HCT116 (cell line): Measurements from ENCODE around the gene RADIL. TPM values are rescaled to one million over a fixed set of nuclear protein-coding genes. Genes with fewer than 3 reads are reported as not detected.

ENCODE experiments used
- ATAC-seq: fragments of 200-7000 bp; cut with Tn5 transposase; 2 replicates; pipeline ENCODE4 v1.9.1; 2020; ENCODE audit warnings: mild to moderate bottlenecking, moderate library complexity
- BruUV-seq: library from RNA; stranded (reverse); fragments of 400-500 nt; replicated peaks from 2 replicates; lab custom pipeline; 2021; lab: Mats Ljungman, UMichigan
- CTCF ChIA-PET: fragments of 300-600 bp; sonication (Branson Sonifier 250); formaldehyde crosslinking; loops from one replicate; lab custom pipeline; 2021; ENCODE audit warnings: antibody characterized with exemption; lab: Charles Lee
- POLR2A ChIA-PET: fragments of 300-600, 350-600 bp; sonication (Branson Sonifier 250); formaldehyde crosslinking; loops from one replicate; lab custom pipeline; 2021; ENCODE audit warnings: antibody characterized with exemption; lab: Charles Lee
- RAD21 ChIA-PET, 2 experiments: fragments of 300-600 bp; sonication (Branson Sonifier 250); formaldehyde crosslinking; loops; one replicate each; lab custom pipeline; 2023; ENCODE audit warnings: low total read pairs in 2 of 2; ENCODE audit not compliant: uncharacterized antibody in 2 of 2, unreplicated experiment in 2 of 2, low non-redundant PET in 1 of 2; lab: Charles Lee
- DNase-seq: peaks from one replicate; pipeline ENCODE4 v3.0.0-alpha.2; 2010; ENCODE audit warnings: low read depth, low spot score
- H2AFZ ChIP-seq: fragments of 200-600 bp; shearing (Covaris generic), sonication (generic); 2 replicates; pipeline ENCODE4 v1.6.1; 2017; ENCODE audit warnings: low read depth, mixed run types, mixed read lengths, antibody characterized with exemption, low read length; ENCODE audit not compliant: poor library complexity, severe bottlenecking
- H3K27ac ChIP-seq: 2 replicates; pipeline ENCODE4 v1.5.1; 2012; ENCODE audit warnings: low read depth, low read length
- H3K27me3 ChIP-seq: fragments of 200-600 bp; sonication (generic); 2 replicates; pipeline ENCODE4 v1.6.1; 2016; ENCODE audit warnings: mixed run types, low read length, mixed read lengths; ENCODE audit not compliant: insufficient read depth
- H3K36me3 ChIP-seq, 2 experiments: fragments of 200-500 bp in 1 of 2; fragments of 200-600 bp in 1 of 2; sonication (Bioruptor generic) in 1 of 2; sonication (generic) in 1 of 2; 2 replicates each; pipeline versions ENCODE4 v1.5.1 to v1.6.1; 2014 to 2016; ENCODE audit warnings: low read length in 2 of 2, inconsistent platforms in 1 of 2, mixed read lengths in 1 of 2, mixed run types in 1 of 2; ENCODE audit not compliant: insufficient read depth in 2 of 2, control insufficient read depth in 1 of 2
- H3K4me1 ChIP-seq, 2 experiments: fragments of 200-600 bp in 1 of 2; sonication (generic) in 1 of 2; 2 replicates each; pipeline versions ENCODE4 v1.5.1 to v1.6.1; 2012 to 2017; ENCODE audit warnings: low read length in 2 of 2, inconsistent platforms in 1 of 2, mild to moderate bottlenecking in 1 of 2, mixed read lengths in 1 of 2, mixed run types in 1 of 2, moderate library complexity in 1 of 2; ENCODE audit not compliant: insufficient read depth in 2 of 2, control insufficient read depth in 1 of 2
- H3K4me2 ChIP-seq: fragments of 200-600 bp; sonication (generic); 2 replicates; pipeline ENCODE4 v1.6.1; 2017; ENCODE audit warnings: mixed run types, low read length, mixed read lengths
- H3K4me3 ChIP-seq, 2 experiments: fragments of 200-600 bp in 1 of 2; sonication (generic) in 1 of 2; replicated peaks in 1 of 2; 2 replicates each; pipeline ENCODE4 v1.5.1; 2011 to 2016; ENCODE audit warnings: low read length in 2 of 2, control low read depth in 1 of 2, low read depth in 1 of 2, mild to moderate bottlenecking in 1 of 2, mixed read lengths in 1 of 2, mixed run types in 1 of 2
- H3K79me2 ChIP-seq: fragments of 200-600 bp; sonication (generic); 2 replicates; pipeline ENCODE4 v1.6.1; 2017; ENCODE audit warnings: mild to moderate bottlenecking, mixed run types, low read length, moderate library complexity, mixed read lengths; ENCODE audit not compliant: insufficient read depth
- H3K9ac ChIP-seq: fragments of 200-600 bp; sonication (generic); 2 replicates; pipeline ENCODE4 v1.6.1; 2016; ENCODE audit warnings: low read length, mixed read lengths
- H3K9me2 ChIP-seq: fragments of 200-600 bp; sonication (generic), shearing (Covaris generic); 2 replicates; pipeline ENCODE4 v1.6.1; 2017; ENCODE audit warnings: mixed run types, mild to moderate bottlenecking, moderate library complexity; ENCODE audit not compliant: insufficient read depth
- H3K9me3 ChIP-seq, 2 experiments: fragments of 200-500 bp in 1 of 2; fragments of 200-600 bp in 1 of 2; sonication (Bioruptor generic) in 1 of 2; sonication (generic) in 1 of 2; 2 replicates each; pipeline ENCODE4 v1.6.1; 2014 to 2017; ENCODE audit warnings: low read length in 2 of 2, mixed read lengths in 2 of 2, inconsistent platforms in 1 of 2, low read depth in 1 of 2, mild to moderate bottlenecking in 1 of 2, mixed run types in 1 of 2, moderate library complexity in 1 of 2; ENCODE audit not compliant: control insufficient read depth in 1 of 2, insufficient read depth in 1 of 2
- H4K20me1 ChIP-seq: fragments of 200-600 bp; sonication (generic), shearing (Covaris generic); 2 replicates; pipeline ENCODE4 v1.6.1; 2017; ENCODE audit warnings: mixed run types, mild to moderate bottlenecking, moderate library complexity; ENCODE audit not compliant: insufficient read depth
- EZH2 ChIP-seq: fragments of 200-600 bp; sonication (generic); IDR thresholded peaks from 2 replicates; pipeline ENCODE4 v1.6.1; 2017; ENCODE audit warnings: antibody characterized with exemption, mixed run types
- EZH2phosphoT487 ChIP-seq: fragments of 200-600 bp; IDR thresholded peaks from 2 replicates; pipeline ENCODE4 v1.6.1; 2018; ENCODE audit warnings: antibody characterized with exemption, borderline replicate concordance
- FOSL1 ChIP-seq: IDR thresholded peaks from 2 replicates; pipeline ENCODE4 v1.6.1; 2012; ENCODE audit warnings: low read depth
- POLR2A ChIP-seq: IDR thresholded peaks from 2 replicates; pipeline ENCODE4 v1.7.0; 2011; ENCODE audit warnings: borderline replicate concordance; ENCODE audit not compliant: insufficient read depth, insufficient read length; ENCODE audit errors: extremely low read depth
- ZFX ChIP-seq: fragments of 450-650 bp; IDR thresholded peaks from 2 replicates; pipeline ENCODE4 v1.6.1; 2017
- intact Hi-C: fragments of 100-400 bp; cut with micrococcal nuclease; formaldehyde crosslinking; loops from 2 replicates; pipeline ENCODE4 v1.10.0; 2022
- total RNA-seq: library from RNA; stranded (reverse); gene quantifications from one replicate; pipeline ENCODE4 v1.2.1, GENCODE V29; 2021; ENCODE audit not compliant: unreplicated experiment
- TF ChIP-seq, protein P1 (sequence below): IDR thresholded peaks from 2 replicates; pipeline ENCODE4 v1.6.1; 2012; ENCODE audit warnings: low read depth
- TF ChIP-seq, protein P2 (sequence below): IDR thresholded peaks from 2 replicates; pipeline ENCODE4 v1.6.1; 2012
- TF ChIP-seq, protein P3 (sequence below), 3 experiments: fragments of 200-600 bp in 1 of 3; sonication (generic) in 1 of 3; IDR thresholded peaks in 2 of 3; conservative IDR thresholded peaks in 1 of 3; 2 replicates each; pipeline ENCODE4 v1.5.1; 2012 to 2017; ENCODE audit warnings: low read depth in 2 of 3, low read length in 2 of 3, antibody characterized with exemption in 1 of 3, borderline replicate concordance in 1 of 3, control low read depth in 1 of 3, mild to moderate bottlenecking in 1 of 3, mixed read lengths in 1 of 3, mixed run types in 1 of 3, moderate library complexity in 1 of 3; ENCODE audit not compliant: insufficient read depth in 1 of 3

The RADIL gene
- total RNA-seq, 1 experiment from 2014 or later = 5.3 TPM

DNA sequence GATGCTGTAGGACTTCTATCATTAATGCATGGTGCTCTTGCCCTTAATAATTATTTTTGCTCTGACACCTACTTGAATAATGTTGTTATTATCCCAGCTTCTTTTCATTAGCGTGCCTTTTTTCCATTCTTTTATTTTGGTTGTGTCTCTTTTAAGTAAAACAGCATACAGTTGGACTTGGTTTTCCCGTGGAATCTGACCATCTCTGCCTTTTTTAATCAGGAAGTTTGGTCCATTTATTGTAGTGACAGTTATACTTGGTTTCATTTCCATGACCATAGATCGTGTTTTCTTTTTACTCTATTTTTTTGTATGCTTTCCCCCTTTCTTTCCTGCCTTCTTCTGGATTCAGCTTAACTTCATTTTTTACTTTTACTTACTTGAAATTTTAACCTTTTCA, 26.3 kb downstream of the RADIL start:
- DNase-seq (no peak), ATAC-seq (no peak)
- H3K9me2 ChIP-seq = no peaks in the 10 kb centered on the region
- no peak overlapping the region for H2AFZ ChIP-seq
- H3K4me3 ChIP-seq = no peak overlapping the region
- no peaks in the 10 kb centered on the region for H4K20me1 ChIP-seq
- no peaks in the 10 kb centered on the region for H3K36me3 ChIP-seq
- H3K27me3 ChIP-seq = no peaks in the 10 kb centered on the region
- H3K4me2 ChIP-seq = no peak overlapping the region
- BruUV-seq = no TSS peak
- H3K9ac ChIP-seq = no peak overlapping the region
- no peaks in the 10 kb centered on the region for H3K79me2 ChIP-seq
- H3K27ac ChIP-seq = no peak overlapping the region
- H3K9me3 ChIP-seq = no peaks in the 10 kb centered on the region
- TF ChIP-seq, protein P1, sequence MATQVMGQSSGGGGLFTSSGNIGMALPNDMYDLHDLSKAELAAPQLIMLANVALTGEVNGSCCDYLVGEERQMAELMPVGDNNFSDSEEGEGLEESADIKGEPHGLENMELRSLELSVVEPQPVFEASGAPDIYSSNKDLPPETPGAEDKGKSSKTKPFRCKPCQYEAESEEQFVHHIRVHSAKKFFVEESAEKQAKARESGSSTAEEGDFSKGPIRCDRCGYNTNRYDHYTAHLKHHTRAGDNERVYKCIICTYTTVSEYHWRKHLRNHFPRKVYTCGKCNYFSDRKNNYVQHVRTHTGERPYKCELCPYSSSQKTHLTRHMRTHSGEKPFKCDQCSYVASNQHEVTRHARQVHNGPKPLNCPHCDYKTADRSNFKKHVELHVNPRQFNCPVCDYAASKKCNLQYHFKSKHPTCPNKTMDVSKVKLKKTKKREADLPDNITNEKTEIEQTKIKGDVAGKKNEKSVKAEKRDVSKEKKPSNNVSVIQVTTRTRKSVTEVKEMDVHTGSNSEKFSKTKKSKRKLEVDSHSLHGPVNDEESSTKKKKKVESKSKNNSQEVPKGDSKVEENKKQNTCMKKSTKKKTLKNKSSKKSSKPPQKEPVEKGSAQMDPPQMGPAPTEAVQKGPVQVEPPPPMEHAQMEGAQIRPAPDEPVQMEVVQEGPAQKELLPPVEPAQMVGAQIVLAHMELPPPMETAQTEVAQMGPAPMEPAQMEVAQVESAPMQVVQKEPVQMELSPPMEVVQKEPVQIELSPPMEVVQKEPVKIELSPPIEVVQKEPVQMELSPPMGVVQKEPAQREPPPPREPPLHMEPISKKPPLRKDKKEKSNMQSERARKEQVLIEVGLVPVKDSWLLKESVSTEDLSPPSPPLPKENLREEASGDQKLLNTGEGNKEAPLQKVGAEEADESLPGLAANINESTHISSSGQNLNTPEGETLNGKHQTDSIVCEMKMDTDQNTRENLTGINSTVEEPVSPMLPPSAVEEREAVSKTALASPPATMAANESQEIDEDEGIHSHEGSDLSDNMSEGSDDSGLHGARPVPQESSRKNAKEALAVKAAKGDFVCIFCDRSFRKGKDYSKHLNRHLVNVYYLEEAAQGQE = no peak
- TF ChIP-seq EZH2phosphoT487 (no peak), POLR2A (no peak), ZFX (no peak), EZH2 (no peak), FOSL1 (no peak)
- TF ChIP-seq, protein P2, sequence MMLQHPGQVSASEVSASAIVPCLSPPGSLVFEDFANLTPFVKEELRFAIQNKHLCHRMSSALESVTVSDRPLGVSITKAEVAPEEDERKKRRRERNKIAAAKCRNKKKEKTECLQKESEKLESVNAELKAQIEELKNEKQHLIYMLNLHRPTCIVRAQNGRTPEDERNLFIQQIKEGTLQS = no peak
- TF ChIP-seq, protein P3, sequence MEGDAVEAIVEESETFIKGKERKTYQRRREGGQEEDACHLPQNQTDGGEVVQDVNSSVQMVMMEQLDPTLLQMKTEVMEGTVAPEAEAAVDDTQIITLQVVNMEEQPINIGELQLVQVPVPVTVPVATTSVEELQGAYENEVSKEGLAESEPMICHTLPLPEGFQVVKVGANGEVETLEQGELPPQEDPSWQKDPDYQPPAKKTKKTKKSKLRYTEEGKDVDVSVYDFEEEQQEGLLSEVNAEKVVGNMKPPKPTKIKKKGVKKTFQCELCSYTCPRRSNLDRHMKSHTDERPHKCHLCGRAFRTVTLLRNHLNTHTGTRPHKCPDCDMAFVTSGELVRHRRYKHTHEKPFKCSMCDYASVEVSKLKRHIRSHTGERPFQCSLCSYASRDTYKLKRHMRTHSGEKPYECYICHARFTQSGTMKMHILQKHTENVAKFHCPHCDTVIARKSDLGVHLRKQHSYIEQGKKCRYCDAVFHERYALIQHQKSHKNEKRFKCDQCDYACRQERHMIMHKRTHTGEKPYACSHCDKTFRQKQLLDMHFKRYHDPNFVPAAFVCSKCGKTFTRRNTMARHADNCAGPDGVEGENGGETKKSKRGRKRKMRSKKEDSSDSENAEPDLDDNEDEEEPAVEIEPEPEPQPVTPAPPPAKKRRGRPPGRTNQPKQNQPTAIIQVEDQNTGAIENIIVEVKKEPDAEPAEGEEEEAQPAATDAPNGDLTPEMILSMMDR (IDR thresholded peaks at IDR 0.05 in 2 of 3, conservative IDR thresholded peaks at IDR 0.05 in 1 of 3; ENCODE audit: borderline replicate concordance in 1 of 3, insufficient read depth in 1 of 3, low read depth in 2 of 3, low read length in 2 of 3) = no peak
- ChIA-PET RAD21 (no interaction called here), CTCF (interaction anchor here (1.4 kb wide), 1 partner anchor 11 kb away, joined by 3 read pairs; no protein-coding TSS in a partner anchor), POLR2A (no interaction called here)
- intact Hi-C loops = no loop called here
- H3K4me1 ChIP-seq = peaks cover 2 to 9% of the 10 kb centered on the region in 2 experiments; a peak in 3 of 4 replicates
